Measurements from ENCODE around the gene TMEM204.

The TMEM204 gene

DNA sequence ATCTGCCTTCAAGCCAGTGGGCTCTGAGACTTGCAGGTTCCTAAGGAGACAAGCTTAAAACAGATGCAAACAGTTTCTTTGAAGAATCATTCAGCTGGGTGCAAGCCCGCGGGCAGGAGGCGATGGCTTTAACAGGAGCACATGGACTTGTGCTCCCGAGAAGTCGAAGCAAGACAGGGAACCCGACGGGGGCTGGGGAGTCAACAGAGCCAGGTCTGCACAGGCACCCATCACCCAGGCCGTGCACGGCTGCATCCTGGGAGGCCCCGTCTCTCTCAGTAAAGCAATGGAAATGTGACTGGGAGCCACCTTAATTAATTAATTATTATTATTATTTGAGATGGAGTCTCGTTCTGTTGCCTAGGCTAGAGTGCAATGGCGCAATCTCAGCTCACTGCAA is 44.4 kb upstream of the TMEM204 start:
- DNase-seq (ENCODE audit: low spot score): no peak
- TF ChIP-seq, protein P1, sequence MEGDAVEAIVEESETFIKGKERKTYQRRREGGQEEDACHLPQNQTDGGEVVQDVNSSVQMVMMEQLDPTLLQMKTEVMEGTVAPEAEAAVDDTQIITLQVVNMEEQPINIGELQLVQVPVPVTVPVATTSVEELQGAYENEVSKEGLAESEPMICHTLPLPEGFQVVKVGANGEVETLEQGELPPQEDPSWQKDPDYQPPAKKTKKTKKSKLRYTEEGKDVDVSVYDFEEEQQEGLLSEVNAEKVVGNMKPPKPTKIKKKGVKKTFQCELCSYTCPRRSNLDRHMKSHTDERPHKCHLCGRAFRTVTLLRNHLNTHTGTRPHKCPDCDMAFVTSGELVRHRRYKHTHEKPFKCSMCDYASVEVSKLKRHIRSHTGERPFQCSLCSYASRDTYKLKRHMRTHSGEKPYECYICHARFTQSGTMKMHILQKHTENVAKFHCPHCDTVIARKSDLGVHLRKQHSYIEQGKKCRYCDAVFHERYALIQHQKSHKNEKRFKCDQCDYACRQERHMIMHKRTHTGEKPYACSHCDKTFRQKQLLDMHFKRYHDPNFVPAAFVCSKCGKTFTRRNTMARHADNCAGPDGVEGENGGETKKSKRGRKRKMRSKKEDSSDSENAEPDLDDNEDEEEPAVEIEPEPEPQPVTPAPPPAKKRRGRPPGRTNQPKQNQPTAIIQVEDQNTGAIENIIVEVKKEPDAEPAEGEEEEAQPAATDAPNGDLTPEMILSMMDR (IDR thresholded peaks at IDR 0.05; ENCODE audit: borderline replicate concordance, control extremely low read depth, extremely low read depth, insufficient read depth, missing control alignments): no peak
- in situ Hi-C loops (cut with MboI; ENCODE audit: low sequenced_read_pairs, unreplicated experiment): no loop called here

DNA sequence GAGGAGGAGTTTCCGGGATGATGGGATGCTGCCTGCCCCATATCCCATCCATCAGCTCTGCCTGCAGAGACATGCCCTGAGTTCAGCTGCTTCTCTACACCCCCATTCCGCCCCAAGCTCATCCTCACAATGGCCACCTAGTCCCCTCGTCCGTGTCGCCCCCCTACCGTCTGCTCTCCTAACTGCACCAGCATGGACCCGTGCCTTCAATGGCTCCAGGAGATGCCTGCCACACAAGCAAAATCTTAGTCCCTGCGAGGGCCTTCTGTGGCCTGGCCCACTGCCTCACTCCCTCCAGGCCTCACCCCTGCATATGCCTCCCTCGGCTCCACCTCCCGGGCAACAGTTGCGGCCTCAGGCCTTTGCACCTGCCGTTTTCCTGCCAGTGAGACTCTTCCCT is 42.1 kb upstream of the TMEM204 start:
- in situ Hi-C loops (cut with MboI; ENCODE audit: low sequenced_read_pairs, unreplicated experiment): no loop called here
- DNase-seq (ENCODE audit: low spot score): no peak
- TF ChIP-seq, protein P1 (IDR thresholded peaks at IDR 0.05; ENCODE audit: borderline replicate concordance, control extremely low read depth, extremely low read depth, insufficient read depth, missing control alignments): no peak

DNA sequence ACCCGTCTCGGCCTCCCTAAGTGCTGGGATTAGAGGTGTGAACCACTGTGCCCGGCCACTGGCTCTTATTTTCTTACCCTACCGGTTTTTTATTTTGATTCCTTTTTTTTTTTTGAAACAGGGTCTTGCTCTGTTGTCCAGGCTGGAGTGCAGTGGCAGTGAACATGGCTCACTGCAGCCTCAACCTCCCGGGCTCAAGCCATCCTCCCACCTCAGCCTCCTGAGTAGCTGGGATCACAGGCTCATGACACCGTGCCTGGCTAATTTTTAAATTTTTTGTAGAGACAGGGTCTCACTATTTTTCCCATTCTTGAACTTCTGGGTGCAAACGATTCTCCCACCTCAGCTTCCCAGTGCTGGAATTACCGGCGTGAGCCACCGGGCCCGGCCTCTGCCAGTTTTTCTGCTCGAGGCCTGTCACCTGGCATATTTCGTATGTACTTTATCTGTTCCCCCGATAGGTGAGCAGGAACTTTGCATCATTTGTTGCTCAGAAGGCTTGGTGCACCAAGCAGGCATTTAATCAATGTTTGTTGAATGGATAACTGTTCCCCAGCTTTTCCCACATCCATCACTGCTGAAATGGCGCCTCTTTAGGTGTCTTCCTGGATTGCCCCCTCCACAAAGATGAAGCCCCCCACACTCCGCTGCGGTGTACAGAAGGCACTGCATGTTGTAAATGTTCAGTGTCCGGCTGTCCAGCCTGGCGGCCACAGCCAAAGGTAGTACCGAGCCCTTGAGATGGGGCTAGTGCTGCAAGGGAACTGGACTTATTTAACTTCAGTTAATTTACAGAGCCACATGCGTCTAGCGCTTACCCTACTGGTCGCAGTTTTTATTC is 41.2 kb upstream of the TMEM204 start:
- in situ Hi-C loops (cut with MboI; ENCODE audit: low sequenced_read_pairs, unreplicated experiment): no loop called here
- TF ChIP-seq, protein P1 (IDR thresholded peaks at IDR 0.05; ENCODE audit: borderline replicate concordance, control extremely low read depth, extremely low read depth, insufficient read depth, missing control alignments): no peak
- DNase-seq (ENCODE audit: low spot score): no peak

DNA sequence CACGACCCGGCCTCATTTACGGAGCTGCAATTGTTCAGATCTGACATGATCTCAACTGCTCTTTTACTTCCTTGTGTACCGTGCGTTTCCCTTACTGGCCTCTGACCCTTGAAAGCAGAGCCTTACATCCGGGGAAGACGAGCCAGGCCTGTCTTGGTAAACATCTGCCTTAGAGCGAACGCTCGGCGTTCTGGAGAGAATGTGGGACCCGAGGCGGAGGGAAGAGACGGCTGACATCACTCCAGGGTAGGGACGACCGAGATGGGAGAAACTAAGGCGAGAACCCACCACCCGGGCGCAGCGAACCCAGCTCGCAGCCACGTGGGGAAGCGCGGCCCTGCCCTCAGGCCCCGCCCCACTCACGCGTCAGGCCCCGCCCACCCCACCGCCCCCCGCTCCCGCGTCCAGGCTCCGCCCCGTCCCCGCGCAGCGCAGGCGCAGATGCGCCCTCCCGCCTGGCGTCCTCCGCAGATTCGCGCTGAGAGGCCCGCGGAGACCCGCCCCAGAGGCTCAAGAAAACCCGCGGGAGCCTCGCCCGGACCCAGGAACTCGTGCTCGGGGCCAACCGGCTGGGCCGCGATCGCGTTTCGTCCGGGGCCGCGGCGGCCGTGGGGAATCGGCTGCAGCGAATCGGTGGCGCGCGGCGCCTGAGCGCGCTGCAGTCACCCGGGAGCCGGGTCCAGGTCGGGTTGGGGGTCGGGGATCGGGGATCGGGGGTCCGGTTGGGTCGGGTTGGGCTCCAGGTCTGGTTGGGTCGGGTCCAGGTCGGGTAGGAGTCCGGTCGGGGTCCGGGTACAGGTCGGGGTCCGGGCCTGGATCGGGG is 40.3 kb upstream of the TMEM204 start, which contains the start of gene TELO2:
TELO2 (plus strand) TSS at position 438 of the 823 bp plus-strand sequence. CDS start 922 bp downstream, outside the sequence.
- TF ChIP-seq, protein P1 (IDR thresholded peaks at IDR 0.05; ENCODE audit: borderline replicate concordance, control extremely low read depth, extremely low read depth, insufficient read depth, missing control alignments): no peak
- DNase-seq (ENCODE audit: low spot score): peak; percentile 100
- in situ Hi-C loops (cut with MboI; ENCODE audit: low sequenced_read_pairs, unreplicated experiment): no loop called here

DNA sequence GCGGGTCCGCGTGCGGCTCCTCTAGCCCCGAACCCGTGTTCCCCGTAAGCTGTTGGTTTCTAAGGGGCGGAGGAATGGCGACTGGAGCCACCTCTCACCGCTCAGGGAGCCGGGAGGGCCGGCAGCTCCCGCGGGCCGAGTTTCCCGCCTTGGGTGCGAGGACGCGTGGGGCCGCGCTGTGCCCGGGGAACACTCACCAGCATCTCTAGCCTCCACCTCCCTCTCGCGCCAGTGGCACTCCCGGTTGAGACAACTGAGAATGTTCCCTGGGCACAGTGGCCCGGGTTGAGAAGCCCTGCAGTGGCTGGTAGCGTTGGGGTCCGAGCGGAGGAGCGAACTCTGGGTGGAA is 39.7 kb upstream of the TMEM204 start:
- DNase-seq (ENCODE audit: low spot score): peak; percentile 68
- in situ Hi-C loops (cut with MboI; ENCODE audit: low sequenced_read_pairs, unreplicated experiment): no loop called here
- TF ChIP-seq, protein P1 (IDR thresholded peaks at IDR 0.05; ENCODE audit: borderline replicate concordance, control extremely low read depth, extremely low read depth, insufficient read depth, missing control alignments): no peak

DNA sequence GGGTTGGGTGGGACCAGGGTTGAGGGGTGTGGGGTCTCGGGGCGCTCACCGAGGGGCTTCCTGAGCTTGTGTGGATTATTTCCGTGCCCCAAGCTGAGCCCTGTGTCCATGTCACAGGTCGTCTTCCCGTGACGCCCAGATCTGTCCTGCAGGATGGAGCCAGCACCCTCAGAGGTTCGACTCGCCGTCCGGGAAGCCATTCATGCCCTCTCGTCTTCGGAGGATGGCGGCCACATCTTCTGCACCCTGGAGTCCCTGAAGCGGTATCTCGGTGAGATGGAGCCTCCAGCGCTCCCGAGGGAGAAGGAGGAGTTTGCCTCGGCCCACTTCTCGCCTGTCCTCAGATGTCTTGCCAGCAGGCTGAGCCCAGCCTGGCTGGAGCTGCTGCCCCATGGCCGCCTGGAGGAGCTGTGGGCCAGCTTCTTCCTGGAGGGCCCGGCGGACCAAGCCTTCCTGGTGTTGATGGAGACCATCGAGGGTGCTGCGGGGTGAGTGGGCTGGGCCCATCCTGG is 39.3 kb upstream of the TMEM204 start:
- in situ Hi-C loops (cut with MboI; ENCODE audit: low sequenced_read_pairs, unreplicated experiment): no loop called here
- DNase-seq (ENCODE audit: low spot score): no peak

More for the DNA sequence above, 39.3 kb upstream of the TMEM204 start:
- TF ChIP-seq, protein P1 (IDR thresholded peaks at IDR 0.05; ENCODE audit: borderline replicate concordance, control extremely low read depth, extremely low read depth, insufficient read depth, missing control alignments): no peak
